ACHN (cell line): ENCODE measurements around the gene LMAN2.

ENCODE experiments used
- DNase-seq: peaks from one replicate; pipeline ENCODE4 v3.0.0-alpha.2; 2015
- in situ Hi-C: cut with HindIII; loops from 2 replicates; pipeline ENCODE4 v1.10.0; 2017; ENCODE audit warnings: low sequenced_read_pairs, low pct_ligation_motif_present, low pct_unique_long_range_greater_than_20kb

LMAN2 gene

GRCh38 chr5:177334781-177335700, 16.4 kb downstream of the LMAN2 start:
- in situ Hi-C loops: no loop called here
- DNase-seq: no peak

GRCh38 chr5:177334155-177334551, 17.3 kb downstream of the LMAN2 start:
- no peak for DNase-seq
- in situ Hi-C loops: no loop called here

DNA sequence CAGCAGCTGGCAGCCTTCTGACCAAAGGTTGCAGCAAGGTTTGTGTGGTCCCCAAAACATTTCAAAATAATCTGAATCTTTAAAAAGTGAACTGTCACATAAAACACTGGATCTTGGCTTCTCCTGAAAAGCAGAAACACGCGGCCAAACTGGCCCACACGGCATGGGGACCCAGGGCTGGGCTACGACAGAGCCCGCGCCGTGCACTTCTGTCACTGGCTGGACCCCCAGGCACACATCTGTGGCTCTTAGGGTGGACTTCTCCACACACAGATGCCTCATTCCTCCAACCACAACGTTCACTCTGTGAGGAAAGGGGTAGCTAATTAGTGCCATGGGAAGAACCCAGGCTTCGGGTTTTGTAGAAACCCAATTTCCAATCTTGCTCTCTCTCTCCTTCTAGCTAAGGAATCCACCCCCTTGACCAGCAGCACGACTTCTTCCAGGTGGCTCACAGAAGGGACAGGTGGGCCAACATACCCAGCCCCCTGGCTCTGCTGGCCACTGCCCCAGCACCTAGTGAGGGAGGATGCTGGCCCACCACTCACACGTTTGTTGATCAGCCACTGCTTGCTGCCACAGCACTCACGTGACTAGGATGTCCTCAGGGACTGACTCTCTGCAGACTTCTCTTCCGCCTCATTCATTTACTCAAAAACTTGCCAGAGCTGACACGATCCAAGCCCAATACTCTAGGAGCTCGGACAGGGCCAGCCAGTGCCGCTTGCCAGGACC, 17.9 kb downstream of the LMAN2 start:
- no peak for DNase-seq
- in situ Hi-C loops: no loop called here

DNA sequence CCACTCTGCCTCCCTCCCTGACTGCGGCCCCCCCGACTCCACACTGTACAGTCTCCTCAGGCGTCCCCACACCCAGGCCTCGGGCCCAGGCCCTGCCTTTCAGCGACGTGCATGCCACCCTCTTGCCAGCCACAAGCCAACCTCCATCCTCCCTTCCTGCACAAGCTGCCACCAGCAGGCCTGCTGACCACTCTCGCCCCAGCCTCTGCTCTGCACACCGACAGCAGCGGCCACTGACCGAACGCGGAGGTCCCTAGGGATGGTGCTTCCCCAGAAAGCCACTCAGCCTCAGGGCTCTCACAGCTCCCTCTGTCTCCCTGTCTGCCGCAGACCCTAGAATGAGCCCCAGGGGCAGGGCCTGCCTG, 18.6 kb downstream of the LMAN2 start:
- in situ Hi-C loops: no loop called here

GRCh38 chr5:177332031-177332895, 19.2 kb downstream of the LMAN2 start:
- in situ Hi-C loops: no loop called here
- DNase-seq: no peak

More for the DNA sequence above, 18.6 kb downstream of the LMAN2 start:
- DNase-seq: no peak

- no peak for DNase-seq
- in situ Hi-C loops: no loop called here
These were observed 20.3 kb downstream of the LMAN2 start for GRCh38 chr5:177330991-177331842.

- DNase-seq: no peak
- in situ Hi-C loops: no loop called here
These were observed 21.6 kb downstream of the LMAN2 start for GRCh38 chr5:177329883-177330282.

DNA sequence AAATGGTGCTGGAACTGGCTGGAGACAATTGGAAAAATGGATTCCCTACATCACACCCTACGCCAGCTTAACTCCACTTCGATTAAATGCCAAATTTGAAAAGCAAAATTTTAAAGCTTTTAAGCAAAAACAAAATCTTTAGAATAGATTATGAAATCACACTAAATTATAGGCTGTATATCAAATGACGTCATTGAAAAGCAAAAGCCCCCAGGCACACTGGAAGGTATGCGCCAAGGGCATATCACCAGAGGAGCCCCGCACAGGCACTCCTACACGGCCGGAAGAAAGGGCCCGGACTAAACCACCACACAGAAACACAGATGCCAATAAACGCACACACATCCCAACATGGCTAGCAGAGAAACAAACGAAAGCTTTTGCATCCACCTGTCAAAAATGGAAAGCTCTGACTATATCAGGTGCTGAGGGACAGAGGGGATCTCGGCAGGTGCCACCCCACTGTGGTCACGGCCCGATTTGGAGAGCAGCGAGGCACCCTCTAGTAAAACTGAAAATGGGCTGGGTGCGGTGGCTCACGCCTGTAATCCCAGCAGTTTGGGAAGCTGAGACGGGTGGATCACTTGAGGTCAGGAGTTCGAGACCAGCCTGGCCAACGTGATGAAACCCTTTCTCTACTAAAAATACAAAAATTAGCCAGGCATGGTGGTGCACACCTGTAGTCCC, 22.8 kb downstream of the LMAN2 start:
- in situ Hi-C loops: no loop called here
- no peak for DNase-seq

DNA sequence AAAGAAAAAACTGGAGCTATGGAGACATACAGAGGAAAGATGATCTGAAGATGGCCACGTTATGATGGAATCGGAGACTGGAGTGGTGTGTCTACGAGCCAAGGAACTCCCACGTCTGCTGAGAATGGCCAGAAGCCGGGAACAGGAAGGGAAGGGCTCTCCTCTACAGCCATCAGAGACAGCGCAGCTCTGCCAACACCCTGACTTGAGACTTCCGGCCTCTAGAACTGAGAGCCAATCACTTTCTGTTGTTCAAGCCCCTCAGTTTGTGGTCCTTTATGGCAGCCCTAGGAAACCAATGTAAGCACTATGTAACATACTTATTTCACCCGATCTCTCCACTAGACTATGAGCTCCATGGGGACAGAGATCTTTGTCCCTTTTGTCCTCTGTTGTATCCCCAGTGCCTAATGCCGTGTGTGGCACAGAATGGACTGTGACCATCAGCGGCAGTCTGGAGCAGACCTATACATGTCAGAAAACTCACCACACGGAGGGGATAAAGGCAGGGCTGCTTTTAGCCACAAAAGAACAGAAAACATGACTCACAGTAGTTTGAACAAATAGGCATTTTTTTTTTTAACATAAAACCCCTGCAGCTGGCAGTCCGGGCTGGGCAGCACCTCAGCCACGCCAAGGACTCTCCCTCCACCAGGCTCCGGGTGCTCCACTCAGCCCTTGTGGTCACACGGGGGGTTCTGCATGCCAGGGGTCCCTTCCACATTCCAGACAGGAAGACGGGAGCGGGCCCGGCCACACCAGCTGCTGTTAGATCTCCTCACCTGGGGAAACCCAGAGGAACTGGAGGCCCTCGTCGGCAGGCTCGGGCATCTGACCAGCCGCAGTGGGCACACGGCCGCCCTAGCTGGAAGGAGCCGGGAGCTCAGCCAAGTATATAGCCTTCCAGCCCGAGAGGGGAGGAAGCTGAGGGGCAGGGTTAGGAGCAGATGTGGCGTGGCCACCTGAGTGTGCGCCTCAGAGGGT, 23.6 kb downstream of the LMAN2 start:
- DNase-seq: peak; percentile 34
- in situ Hi-C loops: no loop called here

GRCh38 chr5:177325868-177326381, 25.5 kb downstream of the LMAN2 start:
- DNase-seq: peak; percentile 40
- in situ Hi-C loops: no loop called here

DNA sequence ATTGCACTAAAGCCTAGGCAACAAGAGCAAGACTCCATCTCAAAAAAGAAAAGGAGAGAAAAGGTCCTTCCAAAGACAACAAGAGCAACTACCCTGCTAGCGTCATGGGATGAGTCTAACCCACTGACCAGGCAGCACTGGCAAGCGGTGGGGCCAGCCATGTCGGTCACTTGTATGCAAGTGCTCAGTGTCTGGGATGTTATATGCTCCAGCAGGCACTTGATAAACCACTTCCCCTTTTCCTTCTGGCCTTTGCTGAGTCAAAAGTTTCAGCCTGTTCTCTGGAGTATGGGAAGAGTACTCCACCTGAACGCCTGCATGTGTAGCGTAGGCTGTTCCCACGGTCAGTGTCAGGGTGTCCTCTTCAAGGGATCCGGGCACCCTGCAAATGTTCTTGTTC, 30.6 kb downstream of the LMAN2 start:
- in situ Hi-C loops: no loop called here
- no peak for DNase-seq

DNA sequence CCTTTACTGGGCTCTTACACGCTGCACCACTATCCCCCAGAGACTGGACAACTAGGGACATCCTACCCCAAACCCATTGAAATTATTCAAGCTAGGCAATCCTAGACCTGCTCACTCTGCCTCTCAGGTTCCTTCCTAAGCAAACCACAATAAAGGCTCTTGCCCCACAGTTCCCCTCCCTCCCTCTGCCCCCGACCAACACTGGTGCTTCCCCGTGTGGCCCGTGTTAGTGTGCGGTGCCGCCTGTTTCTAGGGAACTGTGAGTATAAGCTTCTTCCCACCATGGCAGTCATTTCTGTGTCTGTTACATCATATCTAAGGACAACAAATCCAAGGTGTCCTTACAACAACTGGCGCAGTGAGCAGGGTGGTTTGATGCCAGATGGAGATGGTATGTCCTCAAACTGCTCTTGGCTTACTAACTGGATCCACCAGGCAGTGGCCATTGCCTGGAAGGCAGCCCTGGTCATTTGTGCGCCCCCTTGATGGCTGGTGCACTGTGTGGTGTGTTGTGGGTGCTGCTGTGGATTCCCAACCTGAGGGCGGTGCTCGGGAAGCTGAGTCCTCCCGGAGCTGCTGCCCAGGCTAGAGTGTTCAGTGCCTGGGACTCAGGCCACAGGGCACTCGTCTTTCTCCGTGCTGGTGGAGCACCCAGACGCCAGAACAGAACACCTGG, 31.4 kb downstream of the LMAN2 start:
- in situ Hi-C loops: no loop called here
- DNase-seq: no peak

- peak; percentile 70 for DNase-seq
- in situ Hi-C loops: no loop called here
These were observed 33.5 kb downstream of the LMAN2 start for GRCh38 chr5:177317959-177318377.

DNA sequence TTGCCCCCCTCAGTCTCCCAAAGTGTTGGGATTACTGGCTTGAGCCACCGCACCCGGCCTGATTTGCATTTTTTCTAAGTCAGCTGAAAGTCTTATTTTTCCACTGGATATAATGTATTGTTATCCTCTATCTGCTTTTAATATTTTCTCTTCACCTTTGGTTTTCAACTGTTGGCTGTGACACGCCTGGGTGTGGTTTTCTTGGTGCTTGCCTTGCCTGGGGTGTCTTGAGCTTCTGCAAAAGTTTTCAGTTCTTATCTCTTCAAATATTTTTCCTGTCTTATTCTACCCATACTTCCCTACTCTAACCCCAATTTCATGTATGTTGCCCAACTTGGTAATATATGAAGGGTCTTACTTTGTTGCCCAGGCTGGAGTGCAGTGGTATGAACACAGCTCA, 35.5 kb downstream of the LMAN2 start:
- no peak for DNase-seq
- in situ Hi-C loops: no loop called here

GRCh38 chr5:177315411-177315810, 36.1 kb downstream of the LMAN2 start:
- no peak for DNase-seq
- in situ Hi-C loops: no loop called here
